Liver (tissue), 9 donors: ENCODE measurements around the gene CTXND1. TPM values are rescaled to one million over a fixed set of nuclear protein-coding genes. Genes with fewer than 3 reads are reported as not detected.

Experiments
- DNase-seq: peaks from one replicate; pipeline ENCODE4 v3.0.0-alpha.2; 2017; ENCODE audit warnings: low spot score
- H3K27ac ChIP-seq, 2 donors: one replicate each; pipeline ENCODE4 v1.7.0; 2013; ENCODE audit warnings: inconsistent platforms in 2 of 2, low read length in 2 of 2, control low read depth in 1 of 2, low read depth in 1 of 2, mild to moderate bottlenecking in 1 of 2
- H3K27me3 ChIP-seq, 4 donors: one replicate each; pipeline versions ENCODE4 v1.6.1 to v1.7.0; 2013; ENCODE audit warnings: low read length in 3 of 4, inconsistent platforms in 1 of 4, mild to moderate bottlenecking in 1 of 4, moderate library complexity in 1 of 4; ENCODE audit not compliant: control insufficient read depth in 4 of 4, insufficient read depth in 4 of 4
- H3K36me3 ChIP-seq, 4 donors: one replicate each; pipeline versions ENCODE4 v1.6.1 to v1.7.0; 2013; ENCODE audit warnings: low read length in 3 of 4, mild to moderate bottlenecking in 3 of 4, low read depth in 1 of 4, moderate library complexity in 1 of 4; ENCODE audit not compliant: control insufficient read depth in 4 of 4, insufficient read depth in 3 of 4
- H3K4me1 ChIP-seq, 4 donors: one replicate each; pipeline versions ENCODE4 v1.6.1 to v1.7.0; 2013; ENCODE audit warnings: low read length in 3 of 4, mild to moderate bottlenecking in 3 of 4, moderate library complexity in 1 of 4; ENCODE audit not compliant: control insufficient read depth in 4 of 4, insufficient read depth in 4 of 4
- H3K4me3 ChIP-seq, 3 donors: one replicate each; pipeline versions ENCODE4 v1.6.1 to v1.7.0; 2013; ENCODE audit warnings: low read length in 3 of 3, control low read depth in 1 of 3, low read depth in 1 of 3, mild to moderate bottlenecking in 1 of 3
- H3K9ac ChIP-seq, 2 donors: one replicate each; pipeline ENCODE4 v1.7.0; 2013; ENCODE audit warnings: low read length in 2 of 2, mild to moderate bottlenecking in 2 of 2, moderate library complexity in 2 of 2, control low read depth in 1 of 2, low read depth in 1 of 2
- H3K9me3 ChIP-seq, 4 donors: one replicate each; pipeline versions ENCODE4 v1.6.1 to v1.7.0; 2013; ENCODE audit warnings: low read length in 3 of 4; ENCODE audit not compliant: control insufficient read depth in 4 of 4
- ATF3 ChIP-seq: IDR thresholded peaks from 2 replicates; pipeline ENCODE4 v1.6.1; 2016; ENCODE audit warnings: antibody characterized with exemption
- CTCF ChIP-seq: fragments of 150-350 bp; IDR thresholded peaks from 2 replicates; pipeline ENCODE4 v1.5.1; 2017; ENCODE audit warnings: improper control_type of control experiment, low read depth, low read length; ENCODE audit not compliant: missing input control
- EGR1 ChIP-seq, 2 donors: IDR thresholded peaks; 2 replicates each; pipeline ENCODE4 v1.6.1; 2016 to 2018; ENCODE audit warnings: antibody characterized with exemption in 2 of 2, low read depth in 2 of 2
- FOXA1 ChIP-seq: IDR thresholded peaks from 2 replicates; pipeline ENCODE4 v1.6.1; 2016; ENCODE audit warnings: antibody characterized with exemption
- FOXA2 ChIP-seq: IDR thresholded peaks from 2 replicates; pipeline ENCODE4 v1.6.1; 2016; ENCODE audit warnings: antibody characterized with exemption
- GABPA ChIP-seq, 2 donors: IDR thresholded peaks in 1 of 2; conservative IDR thresholded peaks in 1 of 2; 2 replicates each; pipeline ENCODE4 v1.6.1; 2016; ENCODE audit warnings: antibody characterized with exemption in 2 of 2, mild to moderate bottlenecking in 1 of 2, moderate library complexity in 1 of 2
- HNF4A ChIP-seq, 2 donors: conservative IDR thresholded peaks; 2 replicates each; pipeline ENCODE4 v1.6.1; 2016; ENCODE audit warnings: antibody characterized with exemption in 2 of 2, mild to moderate bottlenecking in 2 of 2
- HNF4G ChIP-seq: IDR thresholded peaks from 2 replicates; pipeline ENCODE4 v1.6.1; 2016; ENCODE audit warnings: antibody characterized with exemption
- JUND ChIP-seq, 2 donors: IDR thresholded peaks; 2 replicates each; pipeline ENCODE4 v1.6.1; 2016; ENCODE audit warnings: antibody characterized with exemption in 2 of 2
- MAX ChIP-seq: IDR thresholded peaks from 2 replicates; pipeline ENCODE4 v1.6.1; 2016; ENCODE audit warnings: antibody characterized with exemption
- NR2F2 ChIP-seq: IDR thresholded peaks from 2 replicates; pipeline ENCODE4 v1.6.1; 2016; ENCODE audit warnings: antibody characterized with exemption
- RAD21 ChIP-seq, 2 donors: IDR thresholded peaks; 2 replicates each; pipeline ENCODE4 v1.6.1; 2016; ENCODE audit warnings: antibody characterized with exemption in 2 of 2, mild to moderate bottlenecking in 2 of 2
- REST ChIP-seq: IDR thresholded peaks from 2 replicates; pipeline ENCODE4 v1.6.1; 2016; ENCODE audit warnings: antibody characterized with exemption, mild to moderate bottlenecking
- RXRA ChIP-seq, 2 donors: IDR thresholded peaks; 2 replicates each; pipeline ENCODE4 v1.6.1; 2017 to 2018; ENCODE audit warnings: antibody characterized with exemption in 2 of 2, mild to moderate bottlenecking in 1 of 2
- SP1 ChIP-seq: IDR thresholded peaks from 2 replicates; pipeline ENCODE4 v1.6.1; 2018; ENCODE audit warnings: antibody characterized with exemption, mild to moderate bottlenecking
- TAF1 ChIP-seq: conservative IDR thresholded peaks from 2 replicates; pipeline ENCODE4 v1.6.1; 2016; ENCODE audit warnings: antibody characterized with exemption, mild to moderate bottlenecking
- YY1 ChIP-seq: IDR thresholded peaks from 2 replicates; pipeline ENCODE4 v1.6.1; 2016; ENCODE audit warnings: antibody characterized with exemption, mild to moderate bottlenecking
- ZBTB33 ChIP-seq: IDR thresholded peaks from 2 replicates; pipeline ENCODE4 v1.6.1; 2016; ENCODE audit warnings: antibody characterized with exemption
- WGBS: extraction: QIAGEN DNeasy Blood & Tissue Kit; methylation state at CpG from one replicate; pipeline ENCODE4 v1.1.7; 2013; 5-methylcytosine and 5-hydroxymethylcytosine counted together
- polyA plus RNA-seq, 2 donors: library from polyadenylated mRNA; stranded (reverse) in 1 of 2; unstranded in 1 of 2; fragments of 200-250 nt in 1 of 2; fragments of >200 nt in 1 of 2; fragmentation: Nextera tagmentation in 1 of 2; extraction: Ambion mirVana in 1 of 2; gene quantifications; one replicate each; pipeline versions ENCODE4 v1.2.1 to v1.2.3, GENCODE V29; 2013 to 2015
- total RNA-seq, 2 donors: library from RNA; depleted of rRNA; stranded (reverse); fragments of >200 nt; gene quantifications; one replicate each; pipeline ENCODE4 v1.2.3, GENCODE V29; 2014
- donor health status: healthy.
- donor health status: healthy.
- donor health status: healthy.
- donor health status: healthy.
- donor health status: healthy.

Gene CTXND1
- total and polyA plus RNA-seq, 4 donors = 2.9 to 4.1 (median 3.1) TPM

GRCh38 chr15:80249973-80250372 is 2.0 kb downstream of the CTXND1 start:
- 25% methylated on average over 2 of the region's 2 CpGs for whole genome bisulfite sequencing
- peak overlapping the region; percentile 84 to 85 for H3K27ac ChIP-seq
- DNase-seq = no peak

More at GRCh38 chr15:80249973-80250372, 2.0 kb downstream of the CTXND1 start:
- TF ChIP-seq YY1 (peak; percentile 98), GABPA (IDR thresholded peaks at IDR 0.05 in 1 of 2, conservative IDR thresholded peaks at IDR 0.05 in 1 of 2) (no peak), JUND (IDR thresholded peaks at IDR 0.05) (peak; percentile 33 to 58), HNF4A (conservative IDR thresholded peaks at IDR 0.05) (peak; percentile 46 to 73), FOXA1 (peak; percentile 53), FOXA2 (peak; percentile 70), ZBTB33 (peak; percentile 81), EGR1 (IDR thresholded peaks at IDR 0.05; ENCODE audit: low read depth in 2 of 2) (peak in 1 of 2 donors; percentile 65), CTCF (no peak), MAX (peak; percentile 47), HNF4G (no peak), ATF3 (peak; percentile 53), RXRA (IDR thresholded peaks at IDR 0.05) (peak; percentile 54 to 76), RAD21 (IDR thresholded peaks at IDR 0.05) (no peak), NR2F2 (no peak), TAF1 (no peak), REST (peak; percentile 59), SP1 (peak; percentile 64)
- Histone ChIP-seq H3K9me3 (no peaks in the 10 kb centered on the region), H3K36me3 (no peaks in the 10 kb centered on the region), H3K4me1 (peaks cover 6 to 45% (median 31%) of the 10 kb centered on the region in 4 donors), H3K9ac (peak overlapping the region; percentile 56 to 97), H3K27me3 (no peaks in the 10 kb centered on the region), H3K4me3 (peak overlapping the region in 2 of 3 donors; percentile 71 to 75)
